HepG2 (cell line): ENCODE measurements around the gene GADD45GIP1. TPM values are rescaled to one million over a fixed set of nuclear protein-coding genes. Genes with fewer than 3 reads are reported as not detected.

Experiments
- CENPBD1 ChIP-seq: sonication (generic); formaldehyde crosslinking; IDR thresholded peaks from 2 replicates; pipeline ENCODE4 v1.8.0; 2022; ENCODE audit warnings: missing genetic modification reagents, low read depth, mild to moderate bottlenecking, borderline replicate concordance
- DPF2 ChIP-seq: sonication (generic); formaldehyde crosslinking; IDR thresholded peaks from 2 replicates; pipeline ENCODE4 v1.4.0; 2020; ENCODE audit warnings: mild to moderate bottlenecking, low read depth, missing genetic modification reagents, borderline replicate concordance
- ERF ChIP-seq: IDR thresholded peaks from 2 replicates; pipeline ENCODE4 v1.6.1; 2018; ENCODE audit warnings: missing biosample characterization, missing genetic modification reagents
- FIP1L1 ChIP-seq: fragments of 200-400 bp; formaldehyde crosslinking; IDR thresholded peaks from 2 replicates; pipeline ENCODE4 v1.6.1; 2018; ENCODE audit warnings: low read depth, mild to moderate bottlenecking, low read length, moderate library complexity, borderline replicate concordance; ENCODE audit not compliant: insufficient read depth
- HIVEP1 ChIP-seq: sonication (generic); formaldehyde crosslinking; IDR thresholded peaks from 2 replicates; pipeline ENCODE4 v1.4.0; 2020; ENCODE audit warnings: mild to moderate bottlenecking, missing genetic modification reagents
- ISL2 ChIP-seq: sonication (generic); formaldehyde crosslinking; IDR thresholded peaks from 2 replicates; pipeline ENCODE4 v1.5.0; 2020; ENCODE audit warnings: missing genetic modification reagents
- KLF6 ChIP-seq: IDR thresholded peaks from 2 replicates; pipeline ENCODE4 v1.8.0; 2016; ENCODE audit warnings: missing biosample characterization, missing genetic modification reagents
- LBX2 ChIP-seq: sonication (generic); formaldehyde crosslinking; IDR thresholded peaks from 2 replicates; pipeline ENCODE4 v1.5.0; 2020; ENCODE audit warnings: missing genetic modification reagents, mild to moderate bottlenecking, borderline replicate concordance
- NFIC ChIP-seq: IDR thresholded peaks from 2 replicates; pipeline ENCODE4 v1.6.1; 2012; ENCODE audit warnings: mild to moderate bottlenecking, low read length, inconsistent platforms
- PBX3 ChIP-seq: sonication (generic); formaldehyde crosslinking; IDR thresholded peaks from 2 replicates; pipeline ENCODE4 v1.8.1; 2023; ENCODE audit warnings: missing genetic modification reagents, inconsistent platforms, borderline replicate concordance
- POGZ ChIP-seq: sonication (generic); formaldehyde crosslinking; IDR thresholded peaks from 2 replicates; pipeline ENCODE4 v1.4.0; 2020; ENCODE audit warnings: mild to moderate bottlenecking, missing genetic modification reagents
- RNF2 ChIP-seq: fragments of 450-650 bp; conservative IDR thresholded peaks from 2 replicates; pipeline ENCODE4 v1.6.1; 2016; ENCODE audit warnings: low read depth
- SUZ12 ChIP-seq: fragments of 150-350 bp; IDR thresholded peaks from 2 replicates; pipeline ENCODE4 v1.6.1; 2014; ENCODE audit warnings: low read depth, low read length
- THRA ChIP-seq: sonication (generic); formaldehyde crosslinking; IDR thresholded peaks from 2 replicates; pipeline ENCODE4 v1.4.0; 2020; ENCODE audit warnings: missing genetic modification reagents, borderline replicate concordance
- ZBTB21 ChIP-seq: sonication (generic); formaldehyde crosslinking; IDR thresholded peaks from 2 replicates; pipeline ENCODE4 v1.4.0; 2020; ENCODE audit warnings: missing genetic modification reagents
- ZBTB39 ChIP-seq: sonication (generic); formaldehyde crosslinking; IDR thresholded peaks from 2 replicates; pipeline ENCODE4 v1.5.0; 2020; ENCODE audit warnings: missing genetic modification reagents
- ZNF17 ChIP-seq: sonication (generic); formaldehyde crosslinking; IDR thresholded peaks from 2 replicates; pipeline ENCODE4 v1.5.0; 2020; ENCODE audit warnings: mild to moderate bottlenecking, missing genetic modification reagents
- ZNF253 ChIP-seq: sonication (generic); formaldehyde crosslinking; IDR thresholded peaks from 2 replicates; pipeline ENCODE4 v1.8.0; 2022; ENCODE audit warnings: mild to moderate bottlenecking, missing genetic modification reagents, borderline replicate concordance
- ZNF30 ChIP-seq: sonication (generic); formaldehyde crosslinking; IDR thresholded peaks from 2 replicates; pipeline ENCODE4 v1.5.0; 2020; ENCODE audit warnings: mild to moderate bottlenecking, missing genetic modification reagents
- ZNF343 ChIP-seq: sonication (generic); formaldehyde crosslinking; IDR thresholded peaks from 2 replicates; pipeline ENCODE4 v1.4.0; 2020; ENCODE audit warnings: mild to moderate bottlenecking, missing genetic modification reagents
- ZNF383 ChIP-seq: sonication (generic); formaldehyde crosslinking; IDR thresholded peaks from 2 replicates; pipeline ENCODE4 v1.4.0; 2020; ENCODE audit warnings: missing genetic modification reagents, mild to moderate bottlenecking, borderline replicate concordance
- ZNF431 ChIP-seq: sonication (generic); formaldehyde crosslinking; IDR thresholded peaks from 2 replicates; pipeline ENCODE4 v1.9.0; 2022; ENCODE audit warnings: missing genetic modification reagents, low read depth, mild to moderate bottlenecking, borderline replicate concordance
- ZNF501 ChIP-seq: sonication (generic); formaldehyde crosslinking; IDR thresholded peaks from 2 replicates; pipeline ENCODE4 v1.5.1; 2020; ENCODE audit warnings: mild to moderate bottlenecking, moderate library complexity, missing genetic modification reagents
- polyA plus RNA-seq, 8 experiments: library from polyadenylated mRNA; depleted of rRNA in 3 of 8; stranded (reverse) in 7 of 8; unstranded in 1 of 8; fragments of >200 nt; fragmentation: Illumina TruSeq in 4 of 8; extraction: Trizol in 4 of 8; gene quantifications; 2 replicates each; pipeline versions ENCODE4 v1.2.1 to v1.2.3, GENCODE V29; 2011 to 2016; ENCODE audit warnings: low read depth in 4 of 8, missing spikeins in 1 of 8, mixed read lengths in 1 of 8; ENCODE audit not compliant: insufficient read depth in 1 of 8
- total RNA-seq, 5 experiments: library from RNA; depleted of rRNA; stranded (reverse); fragments of >200 nt; fragmentation: Illumina TruSeq; extraction: Trizol; gene quantifications; 2 replicates each; pipeline ENCODE4 v1.2.3, GENCODE V29; 2016; ENCODE audit warnings: low read depth in 1 of 5

Gene GADD45GIP1
- total and polyA plus RNA-seq, 2 of the 13 experiments (the other 11 are each of a cell fraction or from before 2014, with no cell fraction given), result 24.6 to 30.7 TPM

GRCh38 chr19:12965017-12965811 is 8.2 kb upstream of the GADD45GIP1 start (continued):
- TF ChIP-seq PBX3 (CRISPR knock-in tag), result no peak
- TF ChIP-seq NFIC, result no peak
- TF ChIP-seq ZNF343, result no peak
- TF ChIP-seq CENPBD1 (CRISPR knock-in tag), result no peak
- no peak for TF ChIP-seq LBX2 (CRISPR knock-in tag)
- TF ChIP-seq ZNF383 (CRISPR knock-in tag), result no peak
- TF ChIP-seq HIVEP1, result no peak
- TF ChIP-seq ZBTB39, result no peak
- no peak for TF ChIP-seq THRA
- TF ChIP-seq RNF2, result no peak
- TF ChIP-seq SUZ12, result no peak
- TF ChIP-seq FIP1L1, result no peak
- no peak for TF ChIP-seq ZNF17
- TF ChIP-seq ZNF30, result no peak
- TF ChIP-seq ISL2 (CRISPR knock-in tag), result peak; percentile 56; the same call in 1 of the 2 replicates
- TF ChIP-seq POGZ (CRISPR knock-in tag), result no peak
- TF ChIP-seq ZNF501, result peak; percentile 63
- no peak for TF ChIP-seq DPF2 (CRISPR knock-in tag)
- peak; percentile 70; the same call in 1 of the 2 replicates for TF ChIP-seq ERF (CRISPR knock-in tag)
- no peak for TF ChIP-seq ZNF253 (CRISPR knock-in tag)
- TF ChIP-seq ZBTB21 (CRISPR knock-in tag), result no peak
- TF ChIP-seq KLF6 (CRISPR knock-in tag), result no peak
- TF ChIP-seq ZNF431 (CRISPR knock-in tag), result no peak
